ENCODE measurements around the gene TRIM7. TPM values are rescaled to one million over a fixed set of nuclear protein-coding genes. Genes with fewer than 3 reads are reported as not detected.

The TRIM7 gene
- total and polyA plus RNA-seq, 9 of the 15 experiments (the other 6 are each of a cell fraction or from before 2014, with no cell fraction given), result 2.6 to 14.9 (median 8.9) TPM

GRCh38 chr5:181204113-181204825 is 727 bp downstream of the TRIM7 start (continued):
- TF ChIP-seq RBM25 (IDR thresholded peaks at IDR 0.05; ENCODE audit: low read depth, low read length, severe bottlenecking) (no peak), MTA2 (IDR thresholded peaks at IDR 0.05; ENCODE audit: low read depth) (no peak), IRF2 (CRISPR knock-in tag; IDR thresholded peaks at IDR 0.05) (no peak), KAT7 (CRISPR knock-in tag; IDR thresholded peaks at IDR 0.05; ENCODE audit: borderline replicate concordance) (no peak), CEBPG (CRISPR knock-in tag; IDR thresholded peaks at IDR 0.05) (no peak), CEBPG (tag; conservative IDR thresholded peaks at IDR 0.05 in 1 of 2, IDR thresholded peaks at IDR 0.05 in 1 of 2) (no peak), ADNP (tag; IDR thresholded peaks at IDR 0.05) (no peak), HNRNPLL (IDR thresholded peaks at IDR 0.05; ENCODE audit: low read depth, low read length, poor library complexity, severe bottlenecking) (no peak), POLR3G (IDR thresholded peaks at IDR 0.05; ENCODE audit: extremely low read depth, insufficient read length, insufficient replicate concordance) (no peak), ZNF592 (IDR thresholded peaks at IDR 0.05) (no peak; the same call in 1 of the 2 replicates), E2F4 (CRISPR knock-in tag; IDR thresholded peaks at IDR 0.05; ENCODE audit: low read depth) (no peak; the same call in 1 of the 2 replicates), CHAMP1 (IDR thresholded peaks at IDR 0.05) (no peak), ZNF583 (CRISPR knock-in tag; IDR thresholded peaks at IDR 0.05) (no peak), PHTF2 (CRISPR knock-in tag; IDR thresholded peaks at IDR 0.05) (no peak), PHF8 (IDR thresholded peaks at IDR 0.05; ENCODE audit: borderline replicate concordance, low read length) (no peak), THAP7 (CRISPR knock-in tag; IDR thresholded peaks at IDR 0.05) (no peak), SETDB1 (IDR thresholded peaks at IDR 0.05; ENCODE audit: low read length) (no peak)
